Fibroblast of lung (primary cell): Measurements from ENCODE around the gene ADAMTS6. TPM values are rescaled to one million over a fixed set of nuclear protein-coding genes. Genes with fewer than 3 reads are reported as not detected.

Source experiments
- DNase-seq, 2 donors: peaks; one replicate each; pipeline versions ENCODE4 v3.0.0 to v3.0.0-alpha.2; 2010; ENCODE audit warnings: low read depth in 2 of 2
- H2AFZ ChIP-seq: 2 replicates; pipeline ENCODE4 v1.5.1; 2012; ENCODE audit warnings: low read length, control low read depth, inconsistent platforms
- H3K27ac ChIP-seq: 2 replicates; pipeline ENCODE4 v1.5.1; 2011; ENCODE audit warnings: low read length, control low read depth; ENCODE audit not compliant: insufficient read depth
- H3K27me3 ChIP-seq: 2 replicates; pipeline ENCODE4 v1.5.1; 2011; ENCODE audit warnings: mild to moderate bottlenecking, low read length; ENCODE audit not compliant: control insufficient read depth, insufficient read depth
- H3K36me3 ChIP-seq: 2 replicates; pipeline ENCODE4 v1.5.1; 2011; ENCODE audit warnings: low read length; ENCODE audit not compliant: control insufficient read depth, insufficient read depth
- H3K4me1 ChIP-seq: 2 replicates; pipeline ENCODE4 v1.5.1; 2011; ENCODE audit warnings: low read length; ENCODE audit not compliant: control insufficient read depth, insufficient read depth; ENCODE audit errors: extremely low read depth
- H3K4me2 ChIP-seq: 2 replicates; pipeline ENCODE4 v1.5.1; 2011; ENCODE audit warnings: low read length, control low read depth; ENCODE audit not compliant: insufficient read depth; ENCODE audit errors: extremely low read depth
- H3K4me3 ChIP-seq, 4 experiments: fragments of 200-600 bp in 1 of 4; sonication (generic) in 1 of 4; replicated peaks in 1 of 4; 2 replicates each; pipeline ENCODE4 v1.5.1; 2011 to 2016; ENCODE audit warnings: low read length in 4 of 4, low read depth in 3 of 4, mild to moderate bottlenecking in 3 of 4, control low read depth in 2 of 4, inconsistent platforms in 1 of 4, mixed read lengths in 1 of 4; ENCODE audit not compliant: insufficient read depth in 1 of 4; ENCODE audit errors: control extremely low read depth in 1 of 4
- H3K79me2 ChIP-seq: 2 replicates; pipeline ENCODE4 v1.5.1; 2012; ENCODE audit warnings: mild to moderate bottlenecking, low read length, inconsistent platforms; ENCODE audit not compliant: control insufficient read depth, insufficient read depth
- H3K9ac ChIP-seq: 2 replicates; pipeline ENCODE4 v1.5.1; 2011; ENCODE audit warnings: mild to moderate bottlenecking, low read length, control low read depth; ENCODE audit not compliant: insufficient read depth
- H3K9me3 ChIP-seq: 2 replicates; pipeline ENCODE4 v1.5.1; 2012; ENCODE audit warnings: low read depth, low read length; ENCODE audit not compliant: control insufficient read depth, insufficient read depth
- H4K20me1 ChIP-seq: 2 replicates; pipeline ENCODE4 v1.5.1; 2011; ENCODE audit warnings: low read length; ENCODE audit not compliant: control insufficient read depth, insufficient read depth; ENCODE audit errors: extremely low read depth
- CTCF ChIP-seq, 2 donors: IDR thresholded peaks in 1 of 2; conservative IDR thresholded peaks in 1 of 2; 1 replicate in 1 of 2; 2 replicates in 1 of 2; pipeline ENCODE4 v1.5.1; 2011 to 2012; ENCODE audit warnings: low read length in 2 of 2, control low read depth in 1 of 2, inconsistent platforms in 1 of 2, low read depth in 1 of 2, mild to moderate bottlenecking in 1 of 2
- EZH2 ChIP-seq: IDR thresholded peaks from 2 replicates; pipeline ENCODE4 v1.5.1; 2012; ENCODE audit warnings: low read length, control low read depth, mild to moderate bottlenecking; ENCODE audit errors: missing control alignments
- polyA plus RNA-seq, 2 donors: library from polyadenylated mRNA; depleted of rRNA in 1 of 2; stranded (reverse) in 1 of 2; unstranded in 1 of 2; fragments of >200 nt; gene quantifications; 2 replicates each; pipeline ENCODE4 v1.2.1, GENCODE V29; 2011 to 2012; ENCODE audit warnings: missing spikeins in 1 of 2
- total RNA-seq: library from RNA; depleted of rRNA; stranded (reverse); fragments of >200 nt; gene quantifications from 2 replicates; pipeline ENCODE4 v1.2.1, GENCODE V29; 2014

Gene ADAMTS6
- total and polyA plus RNA-seq, 2 donors (not counting 1 experiment from before 2014, with no cell fraction given) = 7.5 to 45.2 TPM

GRCh38 chr5:65525726-65526125 lies 44.0 kb upstream of the ADAMTS6 start:
- no peak overlapping the region for H3K9ac ChIP-seq
- no peaks in the 10 kb centered on the region for H3K36me3 ChIP-seq
- no peaks in the 10 kb centered on the region for H3K4me1 ChIP-seq
- H3K4me3 ChIP-seq = no peak overlapping the region
- no peaks in the 10 kb centered on the region for H4K20me1 ChIP-seq
- H3K27ac ChIP-seq = no peak overlapping the region
- H3K9me3 ChIP-seq = no peaks in the 10 kb centered on the region
- TF ChIP-seq EZH2 (no peak), CTCF (conservative IDR thresholded peaks at IDR 0.05 in 1 of 2, IDR thresholded peaks at IDR 0.05 in 1 of 2; ENCODE audit: low read depth in 1 of 2, low read length in 2 of 2) (no peak)
- no peak overlapping the region for H3K4me2 ChIP-seq
- no peaks in the 10 kb centered on the region for H3K27me3 ChIP-seq
- DNase-seq = no peak
- no peaks in the 10 kb centered on the region for H3K79me2 ChIP-seq
- H2AFZ ChIP-seq = no peak overlapping the region

GRCh38 chr5:65512170-65512937 lies 30.6 kb upstream of the ADAMTS6 start:
- Histone ChIP-seq H3K9me3 (no peaks in the 10 kb centered on the region), H3K4me1 (no peaks in the 10 kb centered on the region), H4K20me1 (no peaks in the 10 kb centered on the region), H3K9ac (no peak overlapping the region), H3K4me2 (no peak overlapping the region), H2AFZ (no peak overlapping the region), H3K36me3 (no peaks in the 10 kb centered on the region), H3K79me2 (no peaks in the 10 kb centered on the region), H3K27ac (no peak overlapping the region), H3K27me3 (no peaks in the 10 kb centered on the region), H3K4me3 (no peak overlapping the region)
- no peak for TF ChIP-seq EZH2
- TF ChIP-seq CTCF (conservative IDR thresholded peaks at IDR 0.05 in 1 of 2, IDR thresholded peaks at IDR 0.05 in 1 of 2; ENCODE audit: low read depth in 1 of 2, low read length in 2 of 2) = no peak
- DNase-seq = peak; percentile 25 to 29

GRCh38 chr5:65508978-65509377 lies 27.3 kb upstream of the ADAMTS6 start:
- H3K36me3 ChIP-seq = no peaks in the 10 kb centered on the region
- peaks cover 2% of the 10 kb centered on the region for H3K4me1 ChIP-seq
- H3K79me2 ChIP-seq = no peaks in the 10 kb centered on the region
- TF ChIP-seq EZH2 = no peak
- TF ChIP-seq CTCF (conservative IDR thresholded peaks at IDR 0.05 in 1 of 2, IDR thresholded peaks at IDR 0.05 in 1 of 2; ENCODE audit: low read depth in 1 of 2, low read length in 2 of 2) = no peak
- no peaks in the 10 kb centered on the region for H3K9me3 ChIP-seq
- H4K20me1 ChIP-seq = no peaks in the 10 kb centered on the region
- H2AFZ ChIP-seq = no peak overlapping the region
- no peak overlapping the region for H3K27ac ChIP-seq
- no peaks in the 10 kb centered on the region for H3K27me3 ChIP-seq
- peak in 1 of 2 donors; percentile 17 for DNase-seq
- no peak overlapping the region for H3K4me3 ChIP-seq
- no peak overlapping the region for H3K4me2 ChIP-seq
- no peak overlapping the region for H3K9ac ChIP-seq
